8988T (cell line): ENCODE measurements around the gene ZNF227.
"Not testable (repeated sequence)": the region's sequence is repeated elsewhere in the genome, so short reads cannot be mapped to it uniquely, and the experiment has no call there.

Experiments used
- DNase-seq: peaks from one replicate; pipeline ENCODE4 v3.0.0; 2011

Gene ZNF227

GRCh38 chr19:44253392-44253791 lies 41.1 kb downstream of the ZNF227 start:
- not testable (repeated sequence) for DNase-seq

GRCh38 chr19:44254496-44254895 lies 42.2 kb downstream of the ZNF227 start:
- DNase-seq = no peak

GRCh38 chr19:44255705-44256411 lies 43.5 kb downstream of the ZNF227 start:
- no peak for DNase-seq

GRCh38 chr19:44258136-44258535 lies 45.8 kb downstream of the ZNF227 start:
- DNase-seq = no peak

- no peak for DNase-seq
Observed at GRCh38 chr19:44258835-44259413, 46.6 kb downstream of the ZNF227 start.

GRCh38 chr19:44260343-44260681 lies 48.0 kb downstream of the ZNF227 start:
- DNase-seq = no peak

- DNase-seq = no peak
Observed at GRCh38 chr19:44260695-44261446, 48.5 kb downstream of the ZNF227 start.

- DNase-seq = no peak
Observed at GRCh38 chr19:44277331-44277730, 65.0 kb downstream of the ZNF227 start.

GRCh38 chr19:44278181-44278690 lies 65.9 kb downstream of the ZNF227 start:
- DNase-seq = no peak

GRCh38 chr19:44280916-44281315 lies 68.6 kb downstream of the ZNF227 start:
- no peak for DNase-seq

GRCh38 chr19:44282846-44283245 lies 70.5 kb downstream of the ZNF227 start:
- no peak for DNase-seq

- no peak for DNase-seq
Observed at GRCh38 chr19:44284968-44285367, 72.6 kb downstream of the ZNF227 start.
